Activated T-helper 1 cell treated with anti-CD3 and anti-CD28 coated beads, Interleukin-12 subunit alpha, Interleukin-12 subunit beta, Interleukin-2, Interleukin-4 antibody, amounts not matched to agents 30 ng/mL and 10 ng/mL and 1 ng/mL, durations not matched to agents 14 hours and 24 hours and 36 hours (primary cell): ENCODE results near the gene ANKRD11. TPM values are rescaled to one million over a fixed set of nuclear protein-coding genes. Genes with fewer than 3 reads are reported as not detected.

Source experiments
- DNase-seq: peaks from one replicate; pipeline ENCODE4 v3.0.0; 2021; ENCODE audit warnings: low spot score
- H3K27ac Mint-ChIP-seq: one replicate; pipeline ENCODE4 v1.8.0; 2021; ENCODE audit warnings: mild to moderate bottlenecking, mixed read lengths
- H3K27me3 Mint-ChIP-seq: one replicate; pipeline ENCODE4 v1.8.0; 2022; ENCODE audit warnings: mild to moderate bottlenecking, moderate library complexity, mixed read lengths; ENCODE audit not compliant: insufficient read depth
- H3K36me3 Mint-ChIP-seq: one replicate; pipeline ENCODE4 v1.8.0; 2021; ENCODE audit warnings: low read depth, mixed read lengths
- H3K4me1 Mint-ChIP-seq: one replicate; pipeline ENCODE4 v1.8.0; 2021; ENCODE audit warnings: low read depth, mixed read lengths
- H3K4me3 Mint-ChIP-seq: one replicate; pipeline ENCODE4 v1.8.0; 2021; ENCODE audit warnings: mild to moderate bottlenecking, moderate library complexity, mixed read lengths
- H3K9me3 Mint-ChIP-seq: one replicate; pipeline ENCODE4 v1.8.0; 2021; ENCODE audit warnings: mixed read lengths
- intact Hi-C: fragments of 100-400 bp; cut with micrococcal nuclease; formaldehyde crosslinking; loops from one replicate; pipeline ENCODE4 v1.15.1; 2024
- total RNA-seq: library from RNA; stranded (reverse); gene quantifications from 2 replicates; pipeline ENCODE4 v1.2.3, GENCODE V29; 2022

The ANKRD11 gene
- total RNA-seq, 1 donor from 2014 or later = 176 TPM

- no peaks in the 10 kb centered on the region for H3K27me3 Mint-ChIP-seq
- no peaks in the 10 kb centered on the region for H3K4me1 Mint-ChIP-seq
- intact Hi-C loops = no loop called here
- no peak overlapping the region for H3K4me3 Mint-ChIP-seq
- H3K9me3 Mint-ChIP-seq = no peaks in the 10 kb centered on the region
- no peak for DNase-seq
- H3K36me3 Mint-ChIP-seq = peaks cover 18% of the 10 kb centered on the region
- H3K27ac Mint-ChIP-seq = peak overlapping the region; percentile 12
These were observed 211.7 kb downstream of the ANKRD11 start for GRCh38 chr16:89278441-89279240.

GRCh38 chr16:89277641-89278341 is 212.6 kb downstream of the ANKRD11 start:
- no peak for DNase-seq
- no peaks in the 10 kb centered on the region for H3K27me3 Mint-ChIP-seq
- no peak overlapping the region for H3K27ac Mint-ChIP-seq
- no peaks in the 10 kb centered on the region for H3K9me3 Mint-ChIP-seq
- H3K4me1 Mint-ChIP-seq = no peaks in the 10 kb centered on the region
- intact Hi-C loops = no loop called here
- no peak overlapping the region for H3K4me3 Mint-ChIP-seq
- peaks cover 23% of the 10 kb centered on the region for H3K36me3 Mint-ChIP-seq

GRCh38 chr16:89277049-89277448 is 213.3 kb downstream of the ANKRD11 start:
- H3K27me3 Mint-ChIP-seq = no peaks in the 10 kb centered on the region
- no peak for DNase-seq
- no peaks in the 10 kb centered on the region for H3K4me1 Mint-ChIP-seq
- H3K4me3 Mint-ChIP-seq = no peak overlapping the region
- intact Hi-C loops = no loop called here
- no peak overlapping the region for H3K27ac Mint-ChIP-seq
- H3K9me3 Mint-ChIP-seq = no peaks in the 10 kb centered on the region
- peaks cover 23% of the 10 kb centered on the region for H3K36me3 Mint-ChIP-seq

GRCh38 chr16:89275837-89276720 is 214.3 kb downstream of the ANKRD11 start:
- intact Hi-C loops = no loop called here
- Mint-ChIP-seq H3K9me3 (no peaks in the 10 kb centered on the region), H3K36me3 (peaks cover 31% of the 10 kb centered on the region), H3K27me3 (no peaks in the 10 kb centered on the region), H3K4me3 (no peak overlapping the region), H3K27ac (no peak overlapping the region), H3K4me1 (no peaks in the 10 kb centered on the region)
- no peak for DNase-seq

GRCh38 chr16:89275284-89275584 is 215.1 kb downstream of the ANKRD11 start:
- Mint-ChIP-seq H3K9me3 (no peaks in the 10 kb centered on the region), H3K4me1 (no peaks in the 10 kb centered on the region), H3K27me3 (no peaks in the 10 kb centered on the region), H3K27ac (no peak overlapping the region), H3K4me3 (no peak overlapping the region), H3K36me3 (peaks cover 31% of the 10 kb centered on the region)
- intact Hi-C loops = no loop called here
- no peak for DNase-seq

GRCh38 chr16:89274561-89275283 is 215.6 kb downstream of the ANKRD11 start:
- intact Hi-C loops = no loop called here
- H3K27ac Mint-ChIP-seq = no peak overlapping the region
- H3K4me1 Mint-ChIP-seq = no peaks in the 10 kb centered on the region
- no peak for DNase-seq
- H3K9me3 Mint-ChIP-seq = no peaks in the 10 kb centered on the region
- no peaks in the 10 kb centered on the region for H3K27me3 Mint-ChIP-seq
- H3K4me3 Mint-ChIP-seq = no peak overlapping the region
- peaks cover 31% of the 10 kb centered on the region for H3K36me3 Mint-ChIP-seq

- Mint-ChIP-seq H3K27ac (no peak overlapping the region), H3K36me3 (peaks cover 36% of the 10 kb centered on the region)
These were observed 216.5 kb downstream of the ANKRD11 start for GRCh38 chr16:89273741-89274472.

GRCh38 chr16:89272631-89273030 is 217.7 kb downstream of the ANKRD11 start:
- Mint-ChIP-seq H3K4me3 (no peak overlapping the region), H3K27ac (no peak overlapping the region), H3K9me3 (no peaks in the 10 kb centered on the region), H3K4me1 (no peaks in the 10 kb centered on the region), H3K27me3 (no peaks in the 10 kb centered on the region), H3K36me3 (peaks cover 37% of the 10 kb centered on the region)
- intact Hi-C loops = no loop called here
- no peak for DNase-seq

More at GRCh38 chr16:89273741-89274472, 216.5 kb downstream of the ANKRD11 start:
- H3K4me1 Mint-ChIP-seq = no peaks in the 10 kb centered on the region
- DNase-seq = no peak
- no peak overlapping the region for H3K4me3 Mint-ChIP-seq
- no peaks in the 10 kb centered on the region for H3K9me3 Mint-ChIP-seq
- no peaks in the 10 kb centered on the region for H3K27me3 Mint-ChIP-seq
- intact Hi-C loops = no loop called here

GRCh38 chr16:89270666-89271345 is 219.6 kb downstream of the ANKRD11 start:
- intact Hi-C loops = no loop called here
- peaks cover 28% of the 10 kb centered on the region for H3K36me3 Mint-ChIP-seq

GRCh38 chr16:89269805-89270665 is 220.3 kb downstream of the ANKRD11 start:
- no peaks in the 10 kb centered on the region for H3K4me1 Mint-ChIP-seq
- intact Hi-C loops = no loop called here
- H3K27ac Mint-ChIP-seq = no peak overlapping the region
- DNase-seq = no peak
- H3K36me3 Mint-ChIP-seq = peaks cover 23% of the 10 kb centered on the region
- no peaks in the 10 kb centered on the region for H3K27me3 Mint-ChIP-seq
- no peaks in the 10 kb centered on the region for H3K9me3 Mint-ChIP-seq
- no peak overlapping the region for H3K4me3 Mint-ChIP-seq

More at GRCh38 chr16:89270666-89271345, 219.6 kb downstream of the ANKRD11 start:
- Mint-ChIP-seq H3K27ac (no peak overlapping the region), H3K9me3 (no peaks in the 10 kb centered on the region), H3K4me3 (no peak overlapping the region), H3K27me3 (no peaks in the 10 kb centered on the region), H3K4me1 (no peaks in the 10 kb centered on the region)
- DNase-seq = no peak
